Fibroblast of skin of left quadriceps (primary cell): ENCODE measurements around the gene ABHD16B.

Experiments
- DNase-seq, 2 experiments: peaks; one replicate each; pipeline ENCODE4 v3.0.0-alpha.2; 2013; ENCODE audit warnings: low read depth in 2 of 2

Gene ABHD16B

GRCh38 chr20:63861365-63861934, at the start of gene ABHD16B:
Gene ABHD16B (plus strand): TSS chr20:63861498. CDS start chr20:63861541, 43 bp downstream.
- DNase-seq = no peak

- DNase-seq = no peak
These were observed 46.2 kb upstream of the ABHD16B start for GRCh38 chr20:63814891-63815614.

GRCh38 chr20:63815615-63816253, 45.6 kb upstream of the ABHD16B start:
- DNase-seq = no peak

GRCh38 chr20:63819224-63819921, 41.9 kb upstream of the ABHD16B start:
- no peak for DNase-seq

- DNase-seq = no peak
These were observed 39.5 kb upstream of the ABHD16B start for GRCh38 chr20:63821811-63822210.

- no peak for DNase-seq
These were observed 39.0 kb upstream of the ABHD16B start for GRCh38 chr20:63822276-63822696.

- no peak for DNase-seq
These were observed 37.5 kb upstream of the ABHD16B start for GRCh38 chr20:63823691-63824311.

GRCh38 chr20:63825331-63826118, 35.8 kb upstream of the ABHD16B start:
- DNase-seq = no peak

GRCh38 chr20:63826753-63827152, 34.5 kb upstream of the ABHD16B start:
- no peak for DNase-seq

GRCh38 chr20:63828124-63828523, 33.2 kb upstream of the ABHD16B start:
- no peak for DNase-seq

- no peak for DNase-seq
These were observed 32.8 kb upstream of the ABHD16B start for GRCh38 chr20:63828545-63828944.

- DNase-seq = no peak
These were observed 32.3 kb upstream of the ABHD16B start for GRCh38 chr20:63828951-63829350.

- DNase-seq = no peak
These were observed 31.7 kb upstream of the ABHD16B start for GRCh38 chr20:63829603-63829944.

- no peak for DNase-seq
These were observed 31.1 kb upstream of the ABHD16B start for GRCh38 chr20:63829945-63830835.

GRCh38 chr20:63830841-63831588, 30.3 kb upstream of the ABHD16B start, which contains the start of gene ZBTB46:
Gene ZBTB46 (minus strand): TSS chr20:63831264. CDS start chr20:63790757, 40,507 bp downstream.
- DNase-seq = no peak

GRCh38 chr20:63831646-63831992, 29.7 kb upstream of the ABHD16B start:
- no peak for DNase-seq

GRCh38 chr20:63831993-63832686, 29.2 kb upstream of the ABHD16B start:
- DNase-seq = no peak

GRCh38 chr20:63833776-63834490, 27.4 kb upstream of the ABHD16B start:
- no peak for DNase-seq
